Activated naive CD4-positive, alpha-beta T cell treated with Interleukin-2 at 50 U/mL for 16 hours (primary cell): ENCODE measurements around the gene FYB2.

Source experiments
- DNase-seq: peaks from one replicate; pipeline ENCODE4 v3.0.0-alpha.2; 2020

The FYB2 gene

GRCh38 chr1:56831871-56832693 lies 12.9 kb upstream of the FYB2 start:
- DNase-seq: peak; percentile 62

DNA sequence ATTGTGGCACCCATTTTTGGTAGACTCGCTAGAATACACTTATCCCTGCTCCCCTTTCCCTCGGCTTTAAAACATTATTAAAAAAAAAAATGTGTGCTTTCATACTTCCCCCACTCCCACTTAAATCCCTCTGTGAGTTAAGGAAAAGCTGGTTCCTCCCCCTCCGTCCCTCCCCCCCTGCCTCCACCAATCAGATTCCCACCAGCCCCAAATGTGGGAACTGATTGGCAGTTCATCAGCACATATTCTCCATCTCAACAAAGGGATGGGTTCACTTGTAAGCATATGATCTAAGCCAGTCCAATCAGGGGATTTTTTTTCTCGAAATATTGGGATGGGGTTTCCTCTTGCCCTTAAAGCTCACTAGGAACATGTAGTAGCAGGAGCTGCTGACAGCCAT lies 10.8 kb upstream of the FYB2 start:
- no peak for DNase-seq

DNA sequence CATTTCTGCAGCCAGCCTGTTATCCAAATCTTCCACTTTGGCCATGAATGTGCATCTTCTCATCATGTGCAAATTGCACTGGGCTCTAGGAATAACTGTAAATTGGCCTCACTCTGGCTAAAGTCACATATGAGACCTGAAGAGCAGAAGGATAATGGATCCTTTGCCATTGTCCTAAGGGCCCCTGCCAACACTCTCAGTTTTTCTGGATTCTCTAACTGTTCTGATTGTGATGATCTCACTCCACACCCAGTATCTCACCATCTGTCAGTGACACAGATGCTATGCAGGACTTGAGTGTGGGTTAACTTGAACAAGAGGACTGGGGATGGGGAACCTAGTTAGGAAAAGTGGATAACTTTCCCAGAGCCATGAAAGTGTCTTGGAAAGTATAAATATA lies 8.5 kb upstream of the FYB2 start:
- DNase-seq: no peak

- DNase-seq: no peak
Measured at GRCh38 chr1:56825436-56825835, 6.2 kb upstream of the FYB2 start.

DNA sequence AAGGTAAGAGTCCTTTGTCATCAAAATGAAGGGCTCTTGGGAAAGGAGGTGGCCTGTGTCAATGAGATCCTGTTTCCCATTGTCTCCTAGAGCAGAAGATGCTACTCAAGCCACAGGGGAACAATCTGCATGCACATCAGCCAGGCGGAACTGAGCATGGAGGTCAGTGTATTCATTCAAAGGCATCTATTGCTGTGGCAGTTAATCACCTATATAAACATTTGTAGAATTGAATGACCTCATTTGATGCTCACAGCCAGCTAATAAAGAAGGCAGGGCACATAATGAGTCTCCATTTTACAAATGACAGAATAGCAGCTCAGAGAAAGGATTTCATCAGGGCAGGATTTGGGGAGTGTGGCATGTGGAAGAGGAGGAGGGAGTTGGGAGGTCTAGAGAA lies 5.7 kb upstream of the FYB2 start:
- no peak for DNase-seq

- no peak for DNase-seq
Measured at GRCh38 chr1:56824271-56824670, 5.1 kb upstream of the FYB2 start.

GRCh38 chr1:56821462-56821797 lies 2.2 kb upstream of the FYB2 start:
- no peak for DNase-seq

- peak; percentile 65 for DNase-seq
Measured at GRCh38 chr1:56820755-56821461, 1.7 kb upstream of the FYB2 start.

DNA sequence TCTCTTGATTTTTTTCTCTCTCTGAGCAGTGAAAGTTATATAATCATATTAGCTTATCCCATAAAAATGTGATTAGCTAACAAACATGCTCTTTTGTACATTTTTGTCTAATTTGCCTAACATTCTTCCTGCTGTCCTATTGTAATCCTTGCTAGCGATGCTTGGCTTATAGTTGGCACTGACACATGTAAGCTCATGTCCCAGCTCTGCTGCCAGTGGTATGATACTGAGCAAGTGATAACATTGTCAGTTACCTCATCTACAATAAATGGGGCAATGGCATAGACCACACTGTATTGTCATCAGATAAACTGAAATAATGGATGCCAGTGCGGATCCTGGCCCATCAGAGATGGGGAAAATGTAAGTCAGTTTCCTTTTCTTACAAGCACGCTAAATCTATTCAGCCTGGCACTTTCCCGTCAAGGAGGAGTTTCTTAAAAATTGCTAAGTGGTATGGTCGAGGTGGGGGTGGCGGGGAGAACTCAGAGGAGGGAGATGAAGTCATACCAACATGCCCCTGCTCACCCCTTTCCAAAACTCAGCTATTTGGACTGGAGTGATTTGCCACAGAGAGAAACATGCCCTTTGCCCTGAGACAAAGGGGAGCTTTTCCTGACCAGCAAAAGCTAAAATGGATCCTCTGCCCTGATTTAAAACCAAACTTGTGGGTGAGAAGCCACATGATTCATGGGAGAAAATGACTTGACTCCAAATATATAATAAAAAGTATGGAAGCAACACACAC lies 1.3 kb downstream of the FYB2 start:
- no peak for DNase-seq

DNA sequence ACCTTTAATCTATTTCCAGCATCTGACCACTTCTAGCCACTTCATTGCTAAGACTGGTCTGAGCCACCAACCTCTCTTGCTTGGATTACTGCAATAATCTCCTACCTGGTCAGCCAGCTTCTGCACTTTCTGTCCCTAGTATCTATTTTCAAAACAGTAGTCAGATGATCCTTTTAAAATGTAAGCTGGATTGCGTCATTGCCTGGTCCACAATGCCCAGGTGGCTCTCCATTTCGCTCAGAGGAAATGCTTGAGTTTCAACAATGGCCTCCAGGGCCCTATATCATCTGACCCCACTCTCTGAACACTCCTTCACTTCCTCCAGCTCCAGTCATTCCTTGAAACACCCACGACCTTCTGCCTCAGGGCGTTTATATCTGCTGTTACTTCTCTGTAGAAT lies 2.3 kb downstream of the FYB2 start:
- DNase-seq: no peak

- no peak for DNase-seq
Measured at GRCh38 chr1:56816264-56816663, 2.9 kb downstream of the FYB2 start.

- DNase-seq: no peak
Measured at GRCh38 chr1:56814205-56814604, 5.0 kb downstream of the FYB2 start.

DNA sequence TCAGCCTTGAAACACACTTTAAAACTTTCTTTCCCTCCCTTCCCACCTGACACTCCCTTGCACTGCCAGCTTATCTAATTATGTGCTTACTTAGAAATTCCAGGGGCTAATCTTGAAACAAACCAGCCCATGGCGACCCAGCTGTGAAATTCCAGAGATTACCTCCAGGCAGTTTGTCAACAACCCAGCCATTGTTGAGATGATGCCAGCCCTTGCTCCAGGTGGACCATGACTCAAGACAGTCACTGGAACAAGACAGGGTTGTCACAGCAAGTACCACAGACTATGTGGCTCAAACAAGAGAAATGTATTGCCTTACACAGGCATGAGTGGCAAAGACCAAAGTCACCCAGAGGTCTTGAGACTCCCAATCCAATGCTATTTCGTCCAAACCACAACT lies 7.9 kb downstream of the FYB2 start:
- no peak for DNase-seq

DNA sequence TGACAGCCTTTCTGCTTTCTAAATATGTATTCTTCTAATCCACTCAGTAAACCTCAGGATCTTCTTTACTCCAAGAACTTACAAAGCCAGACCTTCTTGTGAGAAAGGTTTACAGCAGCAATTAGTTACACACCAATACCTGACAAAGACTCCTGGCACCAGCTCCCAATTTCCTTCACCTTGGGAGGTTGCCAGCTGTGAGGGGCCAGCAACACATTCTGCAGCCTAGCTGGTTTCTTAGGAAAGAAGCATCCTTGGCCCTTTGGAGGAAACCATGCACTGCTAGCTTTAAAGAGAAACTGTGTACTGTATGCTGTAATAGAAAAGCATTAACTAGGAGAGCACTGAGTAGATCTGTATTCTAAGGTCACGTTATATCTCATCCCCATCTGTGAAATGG lies 10.8 kb downstream of the FYB2 start:
- DNase-seq: no peak

GRCh38 chr1:56806804-56807203 lies 12.4 kb downstream of the FYB2 start:
- DNase-seq: no peak

GRCh38 chr1:56803561-56804156 lies 15.5 kb downstream of the FYB2 start:
- DNase-seq: no peak

DNA sequence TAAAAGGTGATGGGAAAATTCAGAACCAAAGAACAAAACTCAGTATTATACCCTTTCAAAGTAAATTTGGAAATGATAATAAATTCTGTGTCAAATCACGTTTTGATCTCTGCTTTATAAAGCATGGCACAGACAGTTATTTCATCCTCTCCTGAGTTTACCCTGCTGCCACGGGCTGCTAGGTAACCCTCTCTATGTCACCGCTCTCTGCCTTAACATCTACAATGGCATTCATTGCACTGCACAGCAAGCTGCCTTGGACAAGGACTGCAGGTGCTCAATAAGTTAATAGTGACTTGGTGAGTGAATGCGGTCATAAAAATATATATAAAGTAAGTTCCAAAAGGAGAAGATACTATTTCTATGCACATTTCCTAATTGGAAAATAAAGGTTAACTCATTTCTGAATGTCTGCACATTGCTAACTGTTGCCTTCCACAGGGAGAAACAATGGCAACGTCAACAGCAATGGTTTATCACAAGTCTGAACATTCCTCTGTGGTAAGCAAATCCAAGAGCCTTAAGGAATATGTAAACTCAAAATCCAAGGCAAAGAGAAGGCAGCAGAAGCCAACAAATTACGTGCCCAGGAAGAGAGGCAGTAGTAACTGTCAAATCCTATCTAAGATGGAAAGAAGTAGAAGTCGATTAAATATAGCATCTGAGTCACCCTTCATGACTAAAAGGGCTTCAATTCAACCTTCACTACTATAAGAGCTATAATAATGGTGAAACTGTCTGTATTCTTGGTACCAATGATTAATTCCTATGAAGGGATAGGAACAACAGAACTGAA lies 19.4 kb downstream of the FYB2 start:
- no peak for DNase-seq

GRCh38 chr1:56798053-56798471 lies 21.1 kb downstream of the FYB2 start:
- no peak for DNase-seq

DNA sequence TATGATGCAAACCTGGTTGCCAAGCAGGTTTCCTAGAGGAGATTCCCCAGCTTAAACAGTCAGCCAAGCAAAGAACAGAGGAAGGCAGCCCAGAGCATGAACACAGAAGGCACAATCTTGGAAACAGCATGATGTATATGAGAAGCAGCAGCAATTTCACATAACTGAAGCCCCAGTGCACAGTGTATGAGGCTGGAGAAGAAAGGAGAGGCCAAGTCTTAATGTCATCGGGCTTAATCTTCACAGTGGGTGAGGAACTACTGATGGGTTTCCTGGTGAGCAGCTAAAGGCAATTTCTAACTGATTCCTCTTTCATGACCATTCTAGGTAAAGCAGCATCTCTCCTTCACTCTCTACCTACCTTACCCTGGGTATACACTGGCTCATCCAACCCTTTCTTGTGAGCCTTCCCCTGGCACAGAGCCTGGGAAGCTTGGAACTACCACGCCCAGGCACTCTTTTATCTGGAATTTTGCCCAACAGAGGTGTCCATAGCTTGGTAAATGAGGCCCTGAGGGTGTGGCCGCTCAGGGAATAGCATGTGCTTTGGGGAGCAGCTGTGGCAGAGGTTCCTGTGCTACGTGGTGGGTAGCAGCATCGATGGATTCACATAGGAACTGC lies 22.0 kb downstream of the FYB2 start:
- DNase-seq: no peak

- DNase-seq: no peak
Measured at GRCh38 chr1:56795870-56796269, 23.3 kb downstream of the FYB2 start.

- no peak for DNase-seq
Measured at GRCh38 chr1:56790036-56790435, 29.2 kb downstream of the FYB2 start.

GRCh38 chr1:56788588-56788987 lies 30.6 kb downstream of the FYB2 start:
- no peak for DNase-seq
